ENCODE measurements around the gene HOXD9.
A peak's percentile ranks its signal among the peaks of the same experiment; 100 is the strongest.

The HOXD9 gene

DNA sequence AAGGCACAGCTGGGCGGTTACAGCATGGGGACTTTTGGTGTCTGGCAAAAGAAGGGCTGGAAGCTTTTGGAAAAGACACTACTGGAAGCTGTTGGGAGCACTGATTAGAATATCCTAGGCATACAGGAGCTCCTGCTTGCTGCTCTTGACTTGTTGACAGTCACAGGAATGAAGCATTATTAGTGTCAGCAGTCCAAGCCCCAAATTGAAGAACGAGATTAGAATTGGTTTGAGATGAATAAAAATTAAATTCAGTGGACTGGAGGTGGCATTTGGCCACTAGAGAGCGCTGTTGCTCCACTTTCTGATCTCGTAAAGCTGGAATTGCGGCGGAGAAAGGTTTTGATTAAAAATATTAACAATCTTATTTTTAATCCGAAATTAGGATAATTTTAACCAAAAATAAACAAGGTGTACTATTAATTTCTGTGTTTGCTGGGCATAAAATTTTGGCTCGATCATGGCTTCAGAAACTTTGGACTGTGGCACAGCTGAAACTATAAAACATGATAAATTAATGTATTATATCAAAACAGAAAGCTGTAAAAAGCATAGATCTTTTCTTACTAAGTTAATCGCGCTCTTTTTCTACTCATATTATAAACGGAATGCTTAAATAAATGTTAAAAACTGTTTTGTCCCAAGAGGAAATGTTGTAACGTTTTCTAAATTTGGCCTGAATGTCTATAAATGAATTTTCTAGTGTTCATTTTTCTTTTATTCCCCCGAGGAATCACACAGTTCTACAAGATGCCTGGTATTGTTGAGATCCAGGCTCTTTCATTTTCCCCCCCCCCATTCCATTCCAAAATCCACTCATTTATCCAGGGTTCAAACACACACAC is 4.6 kb downstream of the HOXD9 start:
- peak; percentile 36 to 89 for DNase-seq

DNA sequence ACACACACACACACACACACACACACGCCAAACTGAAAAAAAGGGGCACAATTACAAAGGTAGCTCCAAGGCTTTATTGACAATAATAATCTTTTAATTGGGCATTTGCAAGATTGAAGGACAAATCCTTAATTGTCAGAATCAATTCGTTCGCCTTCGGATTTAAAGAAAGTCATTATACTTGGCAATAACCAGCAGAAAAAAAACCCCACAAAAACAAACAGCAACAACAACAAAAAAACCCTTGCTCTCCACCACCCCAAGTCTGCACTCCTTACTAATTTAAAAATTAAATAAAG is 5.2 kb downstream of the HOXD9 start:
- no peak for DNase-seq

DNA sequence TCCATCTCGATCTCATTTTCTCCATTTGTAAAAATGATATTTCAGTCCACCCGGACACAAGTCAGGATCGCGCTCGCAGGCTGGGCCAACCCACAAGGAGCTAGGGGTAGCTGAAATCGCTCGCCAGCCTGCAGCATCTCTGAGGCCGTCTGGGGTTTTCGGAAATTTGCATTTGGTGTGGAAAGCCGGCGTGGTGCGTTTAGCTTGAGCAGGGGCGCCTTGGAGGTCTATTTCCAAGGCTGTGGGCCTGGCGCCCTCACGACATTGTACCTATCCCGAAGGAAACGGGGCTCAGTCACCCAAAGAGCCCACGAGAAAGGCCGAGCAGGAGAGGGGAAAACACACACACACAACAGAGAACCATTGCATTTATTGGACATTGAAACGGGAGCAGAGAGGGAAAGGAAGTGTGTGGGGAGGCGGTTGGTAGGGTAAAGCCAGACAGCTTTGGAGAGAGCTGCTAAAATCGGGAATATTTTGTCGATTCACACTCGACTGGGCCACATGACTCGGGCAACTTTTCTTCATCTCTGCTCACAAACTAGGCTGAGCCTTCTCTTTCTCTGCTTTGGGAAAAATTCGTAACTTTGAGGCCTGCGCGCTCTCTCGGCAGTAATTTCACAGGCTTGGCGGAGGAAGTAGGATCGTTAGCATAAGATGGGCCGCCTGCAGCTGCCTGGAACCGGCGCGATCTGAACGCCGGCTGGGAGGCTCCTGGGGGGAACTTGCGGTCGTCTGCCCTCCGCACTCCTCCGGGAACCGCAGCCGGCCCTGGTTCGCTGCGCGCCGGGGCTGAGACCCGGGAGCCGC is 5.9 kb downstream of the HOXD9 start:
- DNase-seq, result no peak

DNA sequence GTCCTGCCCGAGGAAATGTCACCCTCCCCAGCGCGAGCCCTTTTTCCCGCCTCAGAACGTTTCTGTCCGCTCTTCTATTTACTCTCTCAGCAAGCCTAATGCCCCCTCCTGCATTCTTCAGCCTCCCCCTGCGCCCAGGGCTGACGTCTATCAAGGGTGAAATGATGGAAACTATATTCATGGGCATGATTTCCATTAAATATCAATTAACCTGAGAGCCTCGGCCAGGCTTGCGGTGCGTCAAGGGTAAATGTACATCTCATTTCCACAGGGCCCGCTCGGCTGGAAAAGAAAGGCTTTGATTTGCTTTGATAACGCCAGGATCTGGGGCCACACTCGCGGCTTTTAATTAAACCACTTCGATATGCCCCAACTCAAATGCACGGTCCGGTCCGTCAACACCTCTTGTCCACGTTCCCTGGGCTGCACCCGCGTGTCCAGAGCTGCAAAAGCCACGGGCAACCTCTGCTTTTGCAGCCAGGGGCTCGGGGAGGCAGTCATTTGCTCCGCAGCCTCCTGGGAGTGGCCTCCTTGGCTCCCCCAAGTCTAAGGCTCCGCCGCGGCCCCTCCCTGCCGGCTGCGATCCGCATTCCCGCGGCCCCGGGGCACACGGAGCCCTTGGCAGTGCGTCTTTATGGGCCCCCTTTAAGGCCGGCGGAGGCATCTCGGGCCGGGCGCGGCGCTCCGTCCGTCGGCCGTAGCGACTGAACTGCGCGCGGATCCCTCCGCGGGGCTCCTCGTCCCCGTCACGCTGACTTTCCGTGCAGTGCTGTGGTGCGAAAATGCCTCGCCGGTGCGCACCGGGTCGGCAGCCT is 6.7 kb downstream of the HOXD9 start, which contains the start of gene HOXD8:
Gene HOXD8, plus strand, starts transcription at position 724 of the 815 bp plus-strand sequence. CDS start 662 bp downstream, outside the sequence.
- DNase-seq, result no peak

DNA sequence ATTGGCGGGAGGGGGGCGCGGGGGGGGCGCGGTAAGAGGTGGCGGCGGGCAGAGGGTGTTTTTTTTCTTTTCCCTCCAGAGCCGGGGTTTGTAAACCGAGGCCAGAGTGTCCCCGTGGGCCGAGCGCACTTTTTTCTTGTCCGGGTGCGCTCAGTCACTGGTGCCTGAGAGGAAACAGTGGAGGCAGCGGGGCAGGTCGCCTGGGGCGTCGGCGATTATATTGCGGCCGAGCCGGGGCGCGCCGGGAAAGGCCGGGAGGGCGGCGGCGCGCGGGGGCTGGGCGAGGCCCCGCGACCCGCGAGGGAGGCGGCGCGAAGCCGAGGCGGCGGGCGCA is 7.3 kb downstream of the HOXD9 start:
- no peak for DNase-seq

DNA sequence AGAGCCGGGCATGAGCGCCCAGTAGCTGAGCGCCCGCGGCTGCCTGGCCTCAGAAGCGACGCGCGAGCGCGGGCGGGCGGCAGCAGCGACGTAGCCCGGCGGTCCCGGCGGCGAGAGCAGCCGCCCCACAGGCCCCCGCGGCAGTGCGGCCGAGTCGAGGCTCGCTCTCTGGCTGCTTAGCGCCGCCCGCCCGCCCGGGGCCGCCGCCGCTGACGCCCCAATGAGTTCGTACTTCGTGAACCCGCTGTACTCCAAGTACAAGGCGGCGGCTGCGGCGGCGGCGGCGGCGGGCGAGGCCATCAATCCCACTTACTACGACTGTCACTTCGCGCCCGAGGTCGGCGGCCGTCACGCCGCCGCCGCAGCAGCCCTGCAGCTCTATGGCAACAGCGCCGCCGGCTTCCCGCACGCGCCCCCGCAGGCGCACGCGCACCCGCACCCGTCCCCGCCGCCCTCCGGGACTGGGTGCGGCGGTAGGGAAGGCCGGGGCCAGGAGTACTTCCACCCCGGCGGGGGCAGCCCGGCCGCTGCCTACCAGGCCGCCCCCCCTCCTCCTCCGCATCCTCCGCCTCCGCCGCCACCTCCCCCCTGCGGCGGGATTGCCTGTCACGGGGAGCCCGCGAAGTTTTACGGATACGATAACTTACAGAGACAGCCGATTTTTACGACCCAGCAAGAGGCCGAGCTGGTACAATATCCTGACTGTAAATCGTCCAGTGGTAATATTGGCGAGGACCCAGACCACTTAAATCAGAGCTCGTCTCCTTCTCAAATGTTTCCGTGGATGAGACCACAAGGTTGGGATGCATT is 7.8 kb downstream of the HOXD9 start:
- DNase-seq, result no peak

DNA sequence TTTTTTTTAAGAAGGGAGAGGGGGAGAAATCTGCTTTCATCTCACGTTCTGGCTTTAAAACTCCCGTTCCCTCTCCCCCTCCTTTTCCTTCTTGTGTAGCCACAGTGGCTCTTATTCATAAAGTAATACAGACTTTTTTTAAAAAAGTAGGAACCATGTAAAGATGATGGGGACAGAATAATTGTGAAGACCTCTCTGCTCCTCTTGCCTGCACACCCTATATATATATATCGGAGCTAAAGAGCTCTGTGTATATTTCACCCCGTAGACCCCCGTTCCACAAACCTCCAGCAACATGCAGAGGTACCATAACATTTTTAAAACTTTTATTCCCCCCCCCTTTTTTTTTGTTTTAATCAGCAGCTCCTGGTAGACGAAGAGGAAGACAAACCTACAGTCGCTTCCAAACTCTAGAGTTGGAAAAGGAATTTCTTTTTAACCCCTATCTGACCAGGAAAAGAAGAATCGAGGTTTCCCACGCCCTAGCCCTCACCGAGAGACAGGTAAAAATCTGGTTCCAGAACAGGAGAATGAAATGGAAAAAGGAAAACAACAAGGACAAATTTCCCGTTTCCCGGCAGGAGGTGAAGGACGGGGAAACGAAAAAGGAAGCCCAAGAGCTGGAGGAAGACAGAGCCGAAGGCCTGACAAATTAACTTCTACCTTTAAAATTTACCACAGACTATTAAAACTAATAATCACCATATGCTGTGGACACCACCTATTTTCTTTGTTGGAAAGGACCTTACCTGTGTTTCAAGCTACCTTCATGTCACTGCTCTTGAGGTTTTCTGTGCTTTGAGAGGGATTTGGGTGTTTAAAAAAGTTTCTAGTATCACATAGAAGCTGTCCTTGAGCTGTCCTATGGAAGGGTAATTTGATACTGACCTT is 8.7 kb downstream of the HOXD9 start:
- DNase-seq, result no peak

DNA sequence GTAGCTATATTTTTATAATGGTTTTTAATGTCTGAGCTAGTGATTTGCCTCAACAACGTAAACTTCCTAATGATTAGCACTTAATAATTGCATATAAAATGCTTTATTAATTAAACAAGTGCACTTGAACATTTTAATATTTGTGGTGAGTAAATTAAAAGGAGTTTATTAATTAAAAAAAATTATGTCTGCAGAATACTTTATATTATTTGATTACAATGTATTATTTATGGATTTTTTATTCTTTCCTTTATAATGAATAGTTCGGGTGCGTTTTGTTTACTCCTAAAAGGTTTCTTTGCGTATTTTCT is 9.3 kb downstream of the HOXD9 start:
- no peak for DNase-seq

DNA sequence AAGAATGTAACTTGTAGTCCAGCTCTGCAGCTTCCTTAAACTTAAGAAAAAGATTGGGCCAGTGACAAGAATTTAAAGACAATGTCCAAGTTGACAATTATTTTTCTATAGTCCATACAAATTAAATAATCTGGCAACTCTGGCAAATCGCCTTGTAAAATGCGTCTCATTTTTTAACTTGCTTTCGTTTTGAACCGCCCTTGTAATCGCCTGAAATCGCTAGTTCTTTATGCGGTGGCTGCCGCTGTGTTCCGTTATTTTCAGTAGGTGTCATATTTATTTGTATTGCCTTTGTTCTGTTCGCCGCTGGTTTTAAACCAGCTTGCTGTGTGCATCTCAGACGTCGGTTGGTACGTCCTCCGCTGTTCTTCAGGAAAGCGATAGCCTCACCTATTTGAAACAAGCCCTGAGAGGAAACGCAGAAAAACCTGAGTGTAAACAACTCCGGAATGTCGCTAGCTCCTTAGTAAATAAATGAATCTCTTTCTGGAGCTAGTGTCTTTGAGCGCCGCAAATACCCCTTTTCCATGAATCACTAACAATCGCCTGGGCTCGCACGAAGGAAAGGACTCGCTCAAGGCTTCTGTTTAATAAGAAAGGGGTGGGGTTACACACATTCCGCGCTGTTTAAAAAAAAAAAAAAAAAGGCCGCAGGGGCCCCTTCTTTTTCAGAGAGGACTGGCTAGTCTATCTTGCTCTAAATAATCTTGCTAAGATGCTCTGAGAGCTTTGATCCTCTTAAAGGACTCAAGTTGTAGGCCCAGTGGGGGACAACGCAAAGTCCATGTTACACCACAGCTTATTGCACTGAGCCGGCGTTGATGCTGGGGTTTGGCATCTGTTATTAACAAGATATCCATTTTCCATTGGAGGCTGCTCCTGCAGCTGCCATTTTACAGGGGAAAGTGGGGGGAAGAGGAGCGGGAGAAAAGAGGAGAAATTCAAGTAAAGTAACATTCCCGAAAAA is 10.0 kb downstream of the HOXD9 start:
- peak; percentile 10 to 30 for DNase-seq

DNA sequence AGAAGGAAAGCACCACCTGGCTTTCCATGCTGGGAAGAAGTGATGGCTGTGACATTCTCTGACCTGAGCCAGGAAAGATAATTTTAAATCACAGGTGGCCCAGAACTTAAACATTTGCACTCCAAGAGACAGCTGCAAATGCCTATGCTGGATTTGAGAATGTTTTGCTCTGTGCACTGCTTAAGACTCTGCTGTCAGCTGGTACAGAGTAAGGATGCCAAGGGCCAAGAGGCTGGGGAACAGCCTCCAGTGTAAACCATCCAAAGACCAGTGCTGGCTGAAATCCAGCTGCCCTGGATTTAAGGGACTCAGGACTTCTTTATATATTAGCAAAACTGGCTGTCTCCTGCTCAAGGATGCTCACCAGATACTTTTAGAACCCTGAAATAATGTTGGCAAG is 10.9 kb downstream of the HOXD9 start:
- no peak for DNase-seq

DNA sequence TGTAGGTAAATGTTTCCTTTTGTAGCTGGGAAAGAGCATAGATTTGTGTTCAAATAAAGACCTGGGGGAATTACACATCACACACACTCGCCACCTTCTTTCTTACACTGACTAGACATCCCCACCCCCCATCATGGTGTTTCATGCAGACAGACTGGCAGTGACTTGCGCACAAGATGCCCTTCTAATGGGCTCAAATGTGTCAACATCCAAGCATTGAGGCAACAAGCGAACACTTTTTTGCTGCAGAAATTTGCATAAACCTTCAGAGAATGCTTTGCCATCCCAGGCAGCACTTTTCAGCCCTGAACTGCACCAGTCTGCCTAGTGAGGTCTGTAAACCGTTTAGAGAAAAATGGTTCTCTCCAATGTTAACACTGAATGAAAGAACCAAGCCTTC is 11.5 kb downstream of the HOXD9 start:
- no peak for DNase-seq

DNA sequence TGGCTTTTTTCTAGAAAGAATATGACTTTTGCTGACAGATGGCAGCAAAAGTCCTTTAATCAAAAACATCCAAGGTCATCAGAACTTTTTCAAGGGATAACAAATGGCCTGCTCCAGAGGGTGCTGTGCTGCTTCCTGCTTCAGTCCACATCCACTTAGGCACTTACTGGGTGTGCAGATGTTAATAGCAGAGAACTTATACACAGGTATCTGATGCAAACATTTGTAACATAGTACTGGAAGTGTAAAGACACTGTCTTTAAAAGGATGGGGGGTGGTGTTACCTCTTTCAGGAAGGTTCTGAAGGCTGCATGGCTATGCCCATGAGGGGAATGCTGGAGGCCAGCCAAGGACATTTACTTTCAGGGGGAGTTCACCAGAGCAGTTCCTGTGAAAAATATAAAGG is 12.5 kb downstream of the HOXD9 start:
- DNase-seq, result no peak

DNA sequence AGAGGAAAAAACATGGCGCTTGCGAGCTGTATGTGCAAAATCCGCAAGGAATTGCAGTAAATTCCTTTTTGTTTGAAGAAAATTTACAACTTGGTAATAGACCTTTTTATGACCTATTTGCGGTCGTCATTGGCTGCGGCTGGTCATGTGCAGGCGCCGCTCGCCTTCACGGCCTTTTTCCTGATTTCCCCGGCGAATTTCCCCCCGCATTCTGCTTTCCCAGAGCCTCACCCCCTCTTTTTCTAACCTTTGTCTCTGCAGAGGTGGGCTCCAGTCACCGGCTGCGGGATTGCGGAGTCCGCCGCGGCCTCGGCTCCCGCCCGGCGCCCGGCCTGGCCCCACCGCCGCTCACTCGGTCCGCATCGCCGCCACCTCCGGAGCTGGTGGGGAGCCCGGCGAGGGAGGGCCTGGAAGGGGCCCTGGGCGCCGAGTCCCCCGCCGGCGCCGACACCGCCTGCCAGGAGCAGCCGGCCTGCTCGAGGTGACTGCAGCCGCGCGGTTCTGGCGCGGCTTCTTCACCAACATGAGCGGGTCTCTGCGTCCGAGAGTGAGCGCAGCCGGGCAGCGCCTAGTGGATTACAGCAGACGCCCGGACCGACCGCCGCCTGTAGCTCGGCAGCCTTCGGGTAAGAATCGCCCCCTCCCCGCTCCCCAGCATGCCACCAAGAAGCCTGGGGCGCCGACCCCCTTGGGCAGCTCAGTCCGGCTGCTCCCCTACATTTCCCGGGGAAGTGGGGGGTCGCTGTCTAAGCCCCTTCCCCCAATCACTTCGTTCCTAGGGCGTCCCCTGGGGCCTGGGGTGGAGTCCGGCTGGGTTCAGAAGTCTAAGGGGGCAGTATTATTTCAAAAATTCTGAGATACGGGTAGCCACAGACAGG is 14.1 kb downstream of the HOXD9 start:
- no peak for DNase-seq

DNA sequence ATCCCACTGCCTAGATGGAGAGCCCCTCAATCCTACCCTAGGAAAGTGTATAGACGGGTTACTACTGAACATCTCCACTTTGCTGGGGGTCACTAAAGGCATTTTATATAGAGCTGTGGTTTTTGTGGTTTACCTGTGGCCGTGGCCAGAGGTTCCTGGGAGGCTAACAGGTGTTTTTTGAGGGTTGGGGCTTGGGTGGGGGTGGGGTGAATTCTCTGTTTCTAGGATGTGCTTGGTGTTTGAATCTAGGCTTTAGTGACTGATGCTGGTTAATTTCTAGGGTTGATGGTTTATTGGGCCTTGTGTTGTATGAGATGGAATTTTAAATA is 14.7 kb downstream of the HOXD9 start:
- DNase-seq, result no peak

DNA sequence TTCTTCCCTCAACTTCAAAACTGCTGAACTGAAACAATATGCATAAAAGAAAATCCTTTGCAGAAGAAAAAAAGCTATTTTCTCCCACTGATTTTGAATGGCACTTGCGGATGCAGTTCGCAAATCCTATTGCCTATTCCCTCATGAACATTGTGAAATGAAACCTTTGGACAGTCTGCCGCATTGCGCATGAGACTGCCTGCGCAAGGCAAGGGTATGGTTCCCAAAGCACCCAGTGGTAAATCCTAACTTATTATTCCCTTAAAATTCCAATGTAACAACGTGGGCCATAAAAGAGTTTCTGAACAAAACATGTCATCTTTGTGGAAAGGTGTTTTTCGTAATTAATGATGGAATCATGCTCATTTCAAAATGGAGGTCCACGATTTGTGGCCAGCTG is 15.4 kb downstream of the HOXD9 start:
- no peak for DNase-seq

DNA sequence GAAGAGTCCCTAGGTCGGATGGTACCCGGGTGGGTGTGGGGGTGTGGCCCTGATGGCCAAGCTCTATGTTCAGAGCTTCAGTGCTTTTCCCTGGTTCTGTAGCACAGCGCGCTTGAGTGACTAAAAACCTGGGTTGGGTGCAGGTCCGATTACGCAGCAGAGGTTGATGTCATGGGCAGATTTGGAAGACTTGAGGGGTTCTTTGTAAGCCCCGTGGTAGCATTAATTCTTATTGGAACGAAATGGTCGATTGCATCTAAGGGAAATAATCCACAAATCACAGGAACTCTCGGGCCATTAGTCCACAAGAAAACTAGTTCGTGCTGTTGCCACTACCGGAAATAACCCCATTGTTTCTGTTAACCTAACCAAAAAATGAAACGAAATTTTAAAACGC is 16.0 kb downstream of the HOXD9 start:
- DNase-seq, result no peak

DNA sequence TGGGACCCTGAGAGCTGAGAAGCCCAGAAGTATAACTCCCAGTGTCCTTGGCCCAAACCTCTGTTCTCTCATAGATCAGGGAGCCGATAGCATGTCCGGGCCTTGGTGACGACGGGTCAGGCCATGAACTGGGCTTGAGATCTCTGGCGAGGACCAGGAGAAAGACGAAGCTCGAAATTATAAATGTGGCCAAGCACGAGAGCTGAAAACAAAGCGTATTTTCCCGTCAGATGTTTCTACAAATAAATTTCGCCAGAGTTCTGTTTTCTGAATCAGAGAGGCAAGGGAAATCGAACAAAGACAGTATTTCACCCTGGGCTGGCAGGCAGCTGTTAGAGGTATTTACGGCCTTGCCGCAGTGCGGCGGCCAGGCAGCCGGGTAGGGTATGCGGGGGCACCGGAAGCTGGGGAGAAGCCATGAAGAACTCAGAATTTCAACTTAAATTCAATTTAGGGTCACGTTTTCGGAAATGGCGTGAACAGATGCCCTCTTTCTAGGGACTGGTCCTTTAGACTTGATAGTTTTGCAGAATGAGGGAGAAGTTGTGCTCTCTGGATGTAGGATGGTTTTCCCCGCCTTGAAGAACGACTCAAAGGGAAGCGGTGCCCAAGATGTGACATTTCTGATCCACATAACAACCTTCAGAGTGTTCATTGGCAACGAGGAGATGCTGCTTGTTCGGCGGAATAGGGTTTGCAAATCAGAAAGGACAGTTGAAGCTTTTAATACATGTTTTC is 16.6 kb downstream of the HOXD9 start:
- no peak for DNase-seq

DNA sequence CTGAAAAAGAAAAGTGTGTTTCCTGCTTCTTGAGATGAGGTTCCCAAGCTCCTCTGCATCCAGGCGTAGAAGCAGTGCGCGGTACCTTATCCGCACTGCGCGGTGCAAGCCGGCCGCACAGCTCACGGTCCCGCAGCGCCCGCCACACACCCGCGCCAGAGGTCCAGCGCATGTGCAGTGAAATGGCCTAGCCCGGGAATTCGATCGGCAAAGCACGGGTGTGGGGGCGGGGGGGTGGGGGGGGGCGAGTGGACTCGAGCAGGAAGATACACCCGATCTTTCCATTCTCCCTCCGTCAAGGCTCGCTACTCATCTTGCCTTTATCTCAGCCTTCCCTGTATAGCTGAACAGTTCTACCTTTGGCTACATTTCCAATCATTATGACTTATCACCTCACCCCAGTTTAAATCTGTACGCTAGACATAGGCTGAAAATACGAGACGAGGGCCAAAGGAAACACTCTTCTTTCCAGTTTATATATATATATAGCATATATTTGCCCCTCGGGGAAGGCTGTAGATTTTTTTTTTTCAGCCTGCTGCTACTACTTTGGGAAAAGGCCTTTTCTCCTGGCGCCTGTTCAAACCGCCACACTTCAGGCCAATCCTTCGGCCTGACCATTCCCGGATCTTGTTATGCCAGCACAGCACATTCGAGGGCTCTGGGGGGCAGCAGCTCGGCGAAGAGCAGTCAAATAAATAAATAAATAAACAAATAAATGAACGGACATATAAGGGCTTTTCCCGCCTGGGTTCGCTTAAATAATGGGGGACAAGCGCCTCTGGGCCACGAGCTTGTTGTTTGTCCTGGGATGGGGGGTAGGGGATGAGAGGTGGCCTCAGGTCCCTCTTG is 17.4 kb downstream of the HOXD9 start:
- DNase-seq, result no peak

Measured in inflammatory macrophage treated with lipopolysaccharide for 1 hour (primary cell).